HG03103 (cell line): ENCODE data around the gene STX4.
"Not testable (repeated sequence)": the region's sequence is repeated elsewhere in the genome, so short reads cannot be mapped to it uniquely, and the experiment has no call there.

Experiments
- ATAC-seq: cut with Tn5 transposase; IDR thresholded peaks from one replicate; pipeline ENCODE4 v1.9.1; 2021; ENCODE audit warnings: low read depth; ENCODE audit not compliant: unreplicated experiment

The STX4 gene

GRCh38 chr16:30997725-30998711 lies 35.3 kb upstream of the STX4 start:
- ATAC-seq, result no peak

GRCh38 chr16:30998852-30999761 lies 34.3 kb upstream of the STX4 start:
- ATAC-seq, result no peak

DNA sequence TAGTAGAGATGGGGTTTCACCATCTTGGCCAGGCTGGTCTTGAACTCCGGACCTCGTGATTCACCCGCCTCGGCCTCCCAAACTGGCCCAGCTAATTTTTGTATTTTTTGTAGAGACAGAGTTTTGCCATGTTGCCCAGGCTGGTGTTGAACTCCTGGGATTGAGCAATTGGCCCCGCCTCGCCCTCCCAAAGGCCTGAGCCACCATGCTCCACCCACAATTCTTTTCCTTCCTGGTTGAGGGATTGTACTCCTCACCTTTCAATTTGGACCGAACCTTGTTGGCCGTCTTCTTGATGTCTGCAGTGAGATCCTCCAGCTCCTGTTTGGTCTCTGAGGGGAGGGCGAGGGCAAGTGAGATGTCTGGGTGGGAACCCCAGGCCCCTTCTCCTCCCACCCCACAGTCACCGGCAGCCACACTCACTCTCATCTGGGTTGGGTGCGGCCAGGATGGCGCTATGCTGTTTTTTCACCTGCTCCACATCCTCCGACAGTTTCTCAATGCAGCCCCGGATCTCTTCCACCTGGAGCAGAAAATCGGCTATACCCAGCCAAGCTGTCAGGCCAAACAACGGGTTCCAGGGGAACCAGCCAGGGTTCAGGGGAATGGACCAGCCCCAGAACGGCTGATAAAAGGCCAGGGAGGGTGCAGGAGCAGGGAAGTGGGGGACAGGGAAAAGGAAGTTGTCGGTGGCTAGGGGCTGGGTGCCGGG lies 32.5 kb upstream of the STX4 start:
- ATAC-seq, result no peak

DNA sequence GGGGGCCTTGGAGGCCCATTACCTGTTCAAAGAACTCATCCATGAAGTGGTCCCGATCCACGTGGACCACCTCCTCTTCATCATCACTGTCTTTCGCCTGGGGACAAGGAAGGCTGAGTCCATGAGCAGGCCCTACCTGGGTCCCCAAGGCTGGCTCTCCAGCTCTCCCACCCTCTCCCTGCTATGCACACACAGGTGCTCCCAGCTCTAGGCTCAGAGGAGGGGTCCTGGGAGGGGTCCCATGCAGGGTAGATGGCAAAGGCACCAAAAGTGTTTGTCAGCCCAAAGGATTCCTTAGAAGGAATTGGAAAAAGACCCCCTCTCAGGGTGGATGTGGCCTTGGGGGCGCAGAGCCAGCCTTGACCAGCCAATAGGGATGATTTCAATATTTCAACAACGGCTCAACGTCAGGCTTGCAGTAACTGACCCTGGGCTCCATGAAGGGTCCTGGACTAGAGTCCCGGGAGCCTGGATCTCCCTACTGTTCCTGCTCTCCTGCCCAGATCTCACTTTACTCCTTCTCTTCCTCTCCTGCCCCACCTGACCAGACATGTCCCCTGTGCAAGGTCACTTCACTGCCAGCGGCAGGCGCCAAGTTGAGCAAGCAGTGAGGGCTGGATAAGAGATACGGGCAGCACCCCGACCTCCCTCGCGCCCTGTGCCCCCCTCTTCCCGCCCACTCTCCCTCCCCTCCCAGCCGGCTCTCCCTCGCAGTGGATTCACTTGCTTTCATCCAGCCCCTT lies 31.7 kb upstream of the STX4 start:
- no peak for ATAC-seq

DNA sequence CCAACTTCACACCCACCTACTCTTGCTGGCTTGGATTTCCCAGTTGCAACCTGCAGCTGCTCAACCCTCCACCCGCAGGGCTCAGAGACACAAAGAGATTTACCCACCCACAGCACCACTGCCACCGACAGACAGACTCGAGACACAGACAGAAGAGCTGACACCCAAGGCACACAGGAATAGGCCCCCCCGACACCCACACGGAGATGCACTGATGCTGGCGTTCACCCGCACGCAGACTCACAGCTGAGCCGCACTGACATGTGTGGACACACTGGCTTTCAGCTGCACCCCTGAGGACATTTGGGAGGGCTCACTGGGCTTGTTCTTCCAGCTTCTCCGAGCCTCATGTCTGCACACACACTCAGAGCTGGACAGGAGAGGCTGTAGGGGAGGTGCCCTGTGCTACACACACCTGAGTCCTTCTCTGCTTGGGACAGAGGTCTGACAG lies 31.1 kb upstream of the STX4 start:
- ATAC-seq, result no peak

GRCh38 chr16:31002862-31003341 lies 30.5 kb upstream of the STX4 start:
- no peak for ATAC-seq

DNA sequence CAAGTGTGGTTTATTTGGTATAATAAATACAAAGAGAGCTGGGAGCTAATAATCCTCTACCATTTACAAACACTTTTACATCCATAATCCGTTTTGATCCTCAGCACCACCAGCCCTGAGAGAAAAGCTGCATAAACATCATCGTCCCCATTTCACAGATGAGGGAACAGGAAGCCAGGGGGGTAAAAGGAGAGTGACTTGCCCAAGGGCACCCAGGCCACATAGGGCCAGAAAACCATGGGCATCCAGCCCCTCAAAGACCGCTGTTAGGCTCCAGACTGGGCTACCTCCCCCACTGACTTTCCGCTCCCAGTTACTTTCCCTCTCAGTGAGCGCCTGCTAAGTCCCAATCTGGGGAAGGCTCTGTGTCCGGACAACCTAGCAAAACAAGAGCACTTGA lies 29.6 kb upstream of the STX4 start:
- ATAC-seq, result no peak

GRCh38 chr16:31004658-31005057 lies 28.7 kb upstream of the STX4 start:
- no peak for ATAC-seq

DNA sequence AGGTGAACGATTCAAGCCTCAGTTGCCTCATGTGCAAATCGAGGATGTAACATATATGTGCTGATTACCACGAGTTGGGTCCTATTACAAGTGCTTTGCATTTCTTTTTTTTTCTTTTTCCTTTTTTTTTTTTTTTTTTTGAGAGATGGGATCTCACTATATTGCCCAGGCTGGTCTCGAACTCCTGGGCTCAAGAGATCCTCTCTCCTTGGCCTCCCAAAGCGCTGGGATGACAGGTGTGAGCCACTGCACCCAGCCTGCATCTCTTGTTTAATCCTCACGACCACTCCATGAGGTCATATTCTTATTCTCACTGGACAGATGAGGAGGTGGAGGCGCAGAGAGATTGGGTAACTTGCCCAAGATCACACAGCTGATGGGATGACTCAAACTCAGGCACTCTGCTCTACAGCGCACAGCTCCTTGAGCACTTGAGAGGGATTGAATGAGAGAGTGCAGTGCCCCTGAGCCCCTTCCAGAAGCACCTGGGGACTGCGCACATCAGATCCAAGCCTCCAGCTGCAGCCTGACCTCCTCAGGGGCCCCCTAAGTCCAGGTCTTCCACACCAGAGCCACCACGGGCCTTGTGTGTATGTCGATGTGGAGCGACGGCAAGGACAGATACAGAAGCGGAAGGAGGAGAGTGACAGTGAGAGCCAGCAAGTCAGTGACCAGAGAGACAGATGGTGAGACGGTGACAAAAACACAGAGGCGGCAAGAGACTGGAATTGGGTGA lies 27.8 kb upstream of the STX4 start:
- no peak for ATAC-seq

GRCh38 chr16:31006086-31006385 lies 27.3 kb upstream of the STX4 start:
- no peak for ATAC-seq

- ATAC-seq, result no peak
Observed at GRCh38 chr16:31006589-31006988, 26.8 kb upstream of the STX4 start.

- ATAC-seq, result no peak
Observed at GRCh38 chr16:31007684-31008083, 25.7 kb upstream of the STX4 start.

DNA sequence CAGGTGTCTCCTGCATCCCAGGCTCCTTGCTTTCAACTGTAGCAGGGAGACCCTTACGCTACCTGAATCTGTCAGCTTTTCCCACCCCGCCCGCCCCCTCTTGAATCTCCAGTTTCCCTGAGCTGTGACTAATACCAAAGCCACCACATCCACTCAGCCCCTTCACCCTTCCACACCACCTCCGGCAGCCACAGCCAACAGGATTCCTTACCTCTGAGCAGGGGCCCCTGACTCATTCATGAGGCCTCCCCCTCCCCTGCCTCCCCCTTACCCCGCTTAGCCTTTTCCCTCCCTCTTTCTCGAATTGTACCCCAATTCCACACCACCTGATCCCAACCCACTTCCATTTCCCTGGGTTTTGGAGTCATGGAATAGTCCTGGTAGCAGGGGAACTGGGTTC lies 25.2 kb upstream of the STX4 start:
- no peak for ATAC-seq

DNA sequence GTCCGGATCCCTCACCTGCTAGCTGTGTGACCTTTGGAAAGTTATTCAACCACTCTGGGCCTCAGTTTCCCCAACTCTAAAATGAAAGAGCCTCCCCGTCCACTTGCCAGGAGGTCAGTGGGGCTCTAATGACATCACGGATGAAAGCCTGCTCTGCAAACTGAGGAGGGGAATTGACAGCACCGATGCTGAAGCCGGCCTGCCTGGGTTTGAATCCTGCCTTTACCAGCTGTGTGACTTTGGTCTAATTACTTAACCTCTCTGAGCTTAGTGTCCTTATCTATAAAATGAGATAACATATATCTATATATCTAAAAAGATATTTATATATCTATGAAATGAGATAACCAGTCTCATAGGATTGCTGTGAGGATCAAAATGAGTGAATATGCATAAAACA lies 24.8 kb upstream of the STX4 start:
- no peak for ATAC-seq

- no peak for ATAC-seq
Observed at GRCh38 chr16:31009120-31009519, 24.2 kb upstream of the STX4 start.

GRCh38 chr16:31009894-31010584 lies 23.3 kb upstream of the STX4 start:
- no peak for ATAC-seq

DNA sequence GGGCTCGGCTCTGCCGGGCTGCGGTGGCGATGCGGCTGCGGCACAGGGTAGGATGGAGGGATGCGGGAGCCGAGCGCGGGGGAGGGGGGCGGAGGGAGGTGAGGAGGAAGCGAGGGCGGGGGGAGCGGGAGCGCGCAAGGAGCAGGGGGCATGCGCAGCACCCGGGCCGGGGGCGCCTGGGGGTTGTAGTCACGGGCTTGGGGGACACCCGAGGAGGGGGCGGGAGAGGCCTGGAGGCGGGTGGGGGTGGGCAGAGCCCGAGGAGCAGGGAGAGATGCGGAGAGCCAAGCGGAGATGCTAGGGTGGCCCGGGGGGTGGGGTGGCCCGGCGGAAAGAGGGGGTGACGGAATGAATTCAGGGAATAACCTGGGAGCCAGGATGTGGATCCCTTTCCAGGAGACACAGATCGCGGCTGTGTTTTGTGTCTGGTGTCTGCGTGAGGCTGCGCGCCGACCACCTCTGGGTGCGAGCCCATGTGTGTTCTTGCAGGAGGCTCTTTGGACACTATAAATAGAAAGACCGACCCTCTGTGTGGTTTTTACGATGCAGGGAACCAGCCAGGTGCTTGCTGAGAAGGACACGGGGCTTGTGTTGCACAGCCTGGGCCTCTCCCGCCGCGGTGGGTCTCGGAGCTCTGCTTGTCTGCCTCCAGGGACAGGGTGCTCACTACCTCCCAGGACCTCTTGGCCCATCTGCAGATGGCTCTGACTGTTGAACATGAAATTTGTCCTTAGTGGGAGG lies 22.6 kb upstream of the STX4 start, which contains the start of gene STX1B:
Gene STX1B, minus strand, starts transcription at position 54 of the 741 bp plus-strand sequence. CDS start 242 bp downstream, outside the sequence.
- ATAC-seq, result no peak

GRCh38 chr16:31011815-31012214 lies 21.5 kb upstream of the STX4 start:
- ATAC-seq, result not testable (repeated sequence)
